A549 (cell line): ENCODE results near the gene DENND5A. TPM values are rescaled to one million over a fixed set of nuclear protein-coding genes. Genes with fewer than 3 reads are reported as not detected.

Source experiments
- ATAC-seq, 2 experiments: fragments of 200-7000 bp in 1 of 2; fragments of >200 bp in 1 of 2; cut with Nextera tagmentation in 1 of 2; cut with Tn5 transposase in 1 of 2; 3 replicates each; pipeline versions ENCODE4 v1.8.0 to v1.9.1; 2018 to 2020; ENCODE audit warnings: mild to moderate bottlenecking in 1 of 2, moderate library complexity in 1 of 2
- CTCF ChIA-PET: fragments of 300-600 bp; sonication (Branson Sonifier 250); formaldehyde crosslinking; extraction: SDS; loops from one replicate; lab custom pipeline; 2021; ENCODE audit warnings: antibody characterized with exemption, inconsistent platforms; lab: Yijun Ruan, JAX
- POLR2A ChIA-PET: fragments of 350-600 bp; formaldehyde crosslinking; extraction: SDS; loops from one replicate; lab custom pipeline; 2021; ENCODE audit warnings: antibody characterized with exemption, inconsistent platforms; lab: Yijun Ruan, JAX
- DNase-seq, 2 experiments: peaks; one replicate each; pipeline versions ENCODE4 v3.0.0 to v3.0.0-alpha.2; 2011 to 2016; ENCODE audit warnings: low read depth in 1 of 2, low spot score in 1 of 2
- FAIRE-seq: peaks from 2 replicates; lab custom pipeline; 2011; peaks lifted over from hg19 to GRCh38; lab: Jason Lieb, UNC
- H3K27ac ChIP-seq, 2 experiments: fragments of >200 bp; sonication (Bioruptor Twin); formaldehyde crosslinking; 3 replicates each; pipeline ENCODE4 v1.5.1; 2016 to 2017
- H3K4me1 ChIP-seq: fragments of >200 bp; sonication (Bioruptor Twin); formaldehyde crosslinking; 3 replicates; pipeline ENCODE4 v1.6.1; 2016
- H3K4me2 ChIP-seq: fragments of >200 bp; sonication (Bioruptor Twin); formaldehyde crosslinking; 3 replicates; pipeline ENCODE4 v1.6.1; 2016
- H3K4me3 ChIP-seq: fragments of >200 bp; sonication (Bioruptor Twin); formaldehyde crosslinking; 3 replicates; pipeline ENCODE4 v1.5.1; 2016
- H3K9me3 ChIP-seq: fragments of >200 bp; sonication (Bioruptor Twin); formaldehyde crosslinking; 3 replicates; pipeline ENCODE4 v1.6.1; 2016
- ATOH8 ChIP-seq: fragments of 250-450 bp; sonication (Bioruptor Pico); IDR thresholded peaks from 2 replicates; pipeline ENCODE4 v1.5.0; 2020; ENCODE audit warnings: low read depth, mild to moderate bottlenecking, moderate library complexity
- CEBPB ChIP-seq, 2 experiments: fragments of >200 bp in 1 of 2; sonication (Bioruptor Twin) in 1 of 2; formaldehyde crosslinking in 1 of 2; IDR thresholded peaks; 2 replicates each; pipeline ENCODE4 v1.6.1; 2012 to 2016
- CHD2 ChIP-seq: fragments of 150-350 bp; IDR thresholded peaks from 2 replicates; pipeline ENCODE4 v1.6.1; 2014; ENCODE audit warnings: low read length; ENCODE audit not compliant: partially characterized antibody
- CHD4 ChIP-seq: fragments of 200-600 bp; sonication (generic); IDR thresholded peaks from 2 replicates; pipeline ENCODE4 v1.6.1; 2016; ENCODE audit warnings: antibody characterized with exemption, mild to moderate bottlenecking, borderline replicate concordance
- GATA3 ChIP-seq: IDR thresholded peaks from 2 replicates; pipeline ENCODE4 v1.6.1; 2012; ENCODE audit warnings: borderline replicate concordance
- HEYL ChIP-seq: fragments of 250-450 bp; sonication (Bioruptor Pico); IDR thresholded peaks from 2 replicates; pipeline ENCODE4 v1.8.0; 2021; ENCODE audit warnings: mild to moderate bottlenecking, moderate library complexity
- HOXA7 ChIP-seq: fragments of 250-450 bp; sonication (Bioruptor Pico); IDR thresholded peaks from 2 replicates; pipeline ENCODE4 v1.5.0; 2020; ENCODE audit warnings: mild to moderate bottlenecking, moderate library complexity
- HOXB5 ChIP-seq: fragments of 250-450 bp; sonication (Bioruptor Pico); IDR thresholded peaks from 2 replicates; pipeline ENCODE4 v1.5.0; 2020; ENCODE audit warnings: mild to moderate bottlenecking, moderate library complexity
- JUNB ChIP-seq: fragments of >200 bp; sonication (Bioruptor Twin); formaldehyde crosslinking; IDR thresholded peaks from 2 replicates; pipeline ENCODE4 v1.6.1; 2016
- KDM1A ChIP-seq: fragments of 200-600 bp; sonication (generic); IDR thresholded peaks from 2 replicates; pipeline ENCODE4 v1.6.1; 2016; ENCODE audit warnings: low read depth, mild to moderate bottlenecking
- MAFK ChIP-seq: fragments of 450-650 bp; IDR thresholded peaks from 2 replicates; pipeline ENCODE4 v1.6.1; 2014; ENCODE audit not compliant: partially characterized antibody
- NPAS2 ChIP-seq: fragments of 250-450 bp; sonication (Bioruptor Pico); IDR thresholded peaks from 2 replicates; pipeline ENCODE4 v1.8.0; 2022; ENCODE audit warnings: mild to moderate bottlenecking, moderate library complexity, borderline replicate concordance
- NR3C1 ChIP-seq: fragments of >200 bp; sonication (Bioruptor Twin); formaldehyde crosslinking; IDR thresholded peaks from 3 replicates; pipeline ENCODE4 v1.6.1; 2017
- PBX3 ChIP-seq: IDR thresholded peaks from 2 replicates; pipeline ENCODE4 v1.6.1; 2012
- POLR2A ChIP-seq: IDR thresholded peaks from 2 replicates; pipeline ENCODE4 v1.6.1; 2012; ENCODE audit warnings: mild to moderate bottlenecking, low read length
- POLR2AphosphoS2 ChIP-seq: conservative IDR thresholded peaks from 2 replicates; pipeline ENCODE4 v1.6.1; 2012; ENCODE audit warnings: low read length, improper control_type of control experiment, inconsistent platforms
- RARB ChIP-seq: fragments of 250-450 bp; sonication (Bioruptor Pico); IDR thresholded peaks from 2 replicates; pipeline ENCODE4 v1.8.0; 2021; ENCODE audit warnings: mild to moderate bottlenecking, moderate library complexity
- SMC3 ChIP-seq: fragments of >200 bp; sonication (Bioruptor Twin); formaldehyde crosslinking; IDR thresholded peaks from 3 replicates; pipeline ENCODE4 v1.6.1; 2018; ENCODE audit warnings: inconsistent platforms
- WGBS: methylation state at CpG from one replicate; pipeline ENCODE4 v1.1.6; 2017; ENCODE audit errors: missing lambda C conversion rate; 5-methylcytosine and 5-hydroxymethylcytosine counted together
- polyA plus RNA-seq, 4 experiments: library from polyadenylated mRNA; depleted of rRNA in 3 of 4; stranded (reverse); fragments of >200 nt; fragmentation: RNase III in 1 of 4; extraction: RNeasy Plus Mini Kit Qiagen cat#74134 plus additional on column Dnase treatment in 1 of 4; gene quantifications; 2 replicates in 3 of 4; 3 replicates in 1 of 4; pipeline ENCODE4 v1.2.3, GENCODE V29; 2011 to 2017
- TF ChIP-seq, protein P1 (sequence below): fragments of 150-350 bp; IDR thresholded peaks from 2 replicates; pipeline ENCODE4 v1.6.1; 2014; ENCODE audit warnings: low read depth, mild to moderate bottlenecking, low read length

Gene DENND5A
- polyA plus RNA-seq, 2 of the 4 experiments (the other 2 are of a cell fraction): 36.6 to 88.7 TPM

DNA sequence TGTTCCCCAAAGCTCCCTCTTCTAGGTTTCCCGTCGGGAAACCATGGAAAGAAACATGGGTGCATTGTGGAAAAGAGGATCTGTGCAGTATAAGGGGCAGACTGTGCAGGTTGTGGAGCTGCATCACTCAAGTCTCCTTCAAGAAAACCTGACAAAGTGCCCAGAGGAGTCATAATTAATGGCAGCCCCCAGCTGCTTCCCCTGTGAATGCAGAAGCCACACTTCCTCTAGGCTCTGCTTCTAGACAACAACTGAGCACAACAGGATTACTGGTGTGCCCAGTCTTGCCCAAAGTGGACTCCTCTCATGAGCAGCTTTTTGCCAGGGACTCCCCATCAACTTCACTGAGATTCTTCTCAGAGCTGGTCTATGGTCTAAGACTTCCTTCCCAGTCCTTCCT lies 131.2 kb downstream of the DENND5A start:
- POLR2A ChIA-PET: no interaction called here
- CTCF ChIA-PET: interaction anchor here (0.6 to 2.7 kb wide), 7 partner anchors 10 to 1526 kb away, joined by 3 to 8 read pairs (median 4); no protein-coding TSS in a partner anchor
- 94% methylated on average over 2 of the region's 2 CpGs for WGBS
- no peak for ATAC-seq
- H3K4me1 ChIP-seq: peaks cover 12% of the 10 kb centered on the region
- TF ChIP-seq CHD4: no peak
- H3K9me3 ChIP-seq: no peaks in the 10 kb centered on the region
- no peak for FAIRE-seq
- H3K27ac ChIP-seq: no peak overlapping the region
- H3K4me2 ChIP-seq: no peak overlapping the region
- no peak for DNase-seq
- no peak overlapping the region for H3K4me3 ChIP-seq

GRCh38 chr11:9132203-9132878 lies 132.8 kb downstream of the DENND5A start:
- Histone ChIP-seq H3K9me3 (no peaks in the 10 kb centered on the region), H3K4me1 (no peaks in the 10 kb centered on the region; the same call in 2 of the 3 replicates), H3K4me2 (no peak overlapping the region), H3K27ac (no peak overlapping the region), H3K4me3 (no peak overlapping the region)
- DNase-seq (no peak), FAIRE-seq (no peak), ATAC-seq (peak in 1 of 2 experiments; percentile 34; a peak in 1 of 6 replicates)
- TF ChIP-seq POLR2A: no peak
- WGBS: 93% methylated on average over 5 of the region's 5 CpGs
- POLR2A ChIA-PET: no interaction called here
- CTCF ChIA-PET: interaction anchor here (1.1 to 2.7 kb wide), 3 partner anchors 39 to 118 kb away, joined by 3 to 8 read pairs (median 4); no protein-coding TSS in a partner anchor

DNA sequence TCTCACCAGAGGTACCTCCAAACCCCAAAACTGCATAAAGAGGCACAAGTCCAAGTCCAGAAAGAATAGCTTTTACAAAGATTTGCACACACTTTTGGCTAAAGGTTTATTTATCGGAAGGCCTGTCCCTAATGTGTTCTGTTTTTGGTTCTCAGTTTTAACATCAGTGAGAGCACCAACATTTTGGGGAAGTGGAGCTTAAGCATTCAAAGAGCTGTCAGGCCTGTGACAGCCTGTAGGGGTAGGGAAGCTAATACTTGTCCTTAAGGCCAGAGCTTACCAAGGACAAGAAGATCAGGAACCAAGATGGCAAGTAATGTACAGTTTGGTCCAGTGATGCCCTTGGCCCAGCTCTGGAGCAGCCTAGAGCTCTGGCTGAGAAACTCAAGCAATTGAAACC lies 134.9 kb downstream of the DENND5A start:
- H3K4me3 ChIP-seq: no peak overlapping the region
- 90% methylated on average over 1 of the region's 1 CpG for whole genome bisulfite sequencing
- no peak overlapping the region for H3K4me2 ChIP-seq
- TF ChIP-seq HEYL (CRISPR knock-in tag): no peak
- TF ChIP-seq CEBPB (IDR thresholded peaks at IDR 0.05): no peak
- no peak for TF ChIP-seq GATA3
- TF ChIP-seq NPAS2 (CRISPR knock-in tag): no peak
- no peak for TF ChIP-seq RARB
- no peak for TF ChIP-seq HOXB5 (CRISPR knock-in tag)
- TF ChIP-seq POLR2AphosphoS2: no peak
- TF ChIP-seq HOXA7 (CRISPR knock-in tag): no peak
- no peak for TF ChIP-seq JUNB
- TF ChIP-seq POLR2A: no peak
- TF ChIP-seq PBX3: no peak
- TF ChIP-seq CHD2: no peak
- no peak for TF ChIP-seq ATOH8 (CRISPR knock-in tag)
- no peak for TF ChIP-seq SMC3
- TF ChIP-seq NR3C1: no peak
- TF ChIP-seq KDM1A: no peak
- no peak for TF ChIP-seq CHD4
- TF ChIP-seq MAFK: no peak
- TF ChIP-seq, protein P1, sequence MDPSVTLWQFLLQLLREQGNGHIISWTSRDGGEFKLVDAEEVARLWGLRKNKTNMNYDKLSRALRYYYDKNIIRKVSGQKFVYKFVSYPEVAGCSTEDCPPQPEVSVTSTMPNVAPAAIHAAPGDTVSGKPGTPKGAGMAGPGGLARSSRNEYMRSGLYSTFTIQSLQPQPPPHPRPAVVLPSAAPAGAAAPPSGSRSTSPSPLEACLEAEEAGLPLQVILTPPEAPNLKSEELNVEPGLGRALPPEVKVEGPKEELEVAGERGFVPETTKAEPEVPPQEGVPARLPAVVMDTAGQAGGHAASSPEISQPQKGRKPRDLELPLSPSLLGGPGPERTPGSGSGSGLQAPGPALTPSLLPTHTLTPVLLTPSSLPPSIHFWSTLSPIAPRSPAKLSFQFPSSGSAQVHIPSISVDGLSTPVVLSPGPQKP: no peak
- FAIRE-seq: no peak
- peak; percentile 40 to 47; a peak in 3 of 6 replicates for ATAC-seq
- no peaks in the 10 kb centered on the region for H3K9me3 ChIP-seq
- DNase-seq: no peak
- CTCF ChIA-PET: interaction anchor here (0.9 to 1.3 kb wide), 3 partner anchors 8 to 115 kb away, joined by 3 to 8 read pairs (median 3); no protein-coding TSS in a partner anchor
- no peaks in the 10 kb centered on the region for H3K4me1 ChIP-seq
- H3K27ac ChIP-seq: no peak overlapping the region
- POLR2A ChIA-PET: no interaction called here
